Stimulated activated CD4-positive, alpha-beta T cell treated with anti-CD3 and anti-CD28 coated beads, Interleukin-4, amount 100 ng/mL, for 4 hours (primary cell): ENCODE data around the gene TAOK1.
A peak's percentile ranks its signal among the peaks of the same experiment; 100 is the strongest.
"Not testable (repeated sequence)": the region's sequence is repeated elsewhere in the genome, so short reads cannot be mapped to it uniquely, and the experiment has no call there.

Experiments
- DNase-seq, 2 experiments: peaks; one replicate each; pipeline ENCODE4 v3.0.0-alpha.2; 2020

The TAOK1 gene

GRCh38 chr17:29389982-29390850, at the start of gene TAOK1:
TSS of gene TAOK1 (plus strand) at chr17:29390363. CDS start at chr17:29451549, 61,186 bp downstream.
- peak; percentile 97 to 98 for DNase-seq

DNA sequence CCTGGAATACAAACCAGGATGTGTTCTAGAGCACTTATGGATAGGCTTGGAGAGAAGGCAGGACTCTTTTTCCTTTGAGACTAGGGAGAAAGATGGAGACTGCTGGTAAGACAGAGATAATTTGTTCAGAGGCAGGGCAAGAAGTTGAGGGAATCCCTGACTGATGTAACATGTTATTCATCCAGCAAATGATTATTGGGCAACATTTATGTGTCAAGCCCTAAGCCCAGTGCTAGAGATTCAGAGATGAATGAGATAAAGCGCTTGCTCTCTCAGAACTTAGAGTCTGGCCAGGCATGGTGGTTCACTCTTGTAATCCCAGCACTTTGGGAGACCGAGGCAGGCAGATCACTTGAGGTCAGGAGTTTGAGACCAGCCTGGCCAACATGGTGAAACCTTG, 48.4 kb upstream of the TAOK1 start:
- no peak for DNase-seq

DNA sequence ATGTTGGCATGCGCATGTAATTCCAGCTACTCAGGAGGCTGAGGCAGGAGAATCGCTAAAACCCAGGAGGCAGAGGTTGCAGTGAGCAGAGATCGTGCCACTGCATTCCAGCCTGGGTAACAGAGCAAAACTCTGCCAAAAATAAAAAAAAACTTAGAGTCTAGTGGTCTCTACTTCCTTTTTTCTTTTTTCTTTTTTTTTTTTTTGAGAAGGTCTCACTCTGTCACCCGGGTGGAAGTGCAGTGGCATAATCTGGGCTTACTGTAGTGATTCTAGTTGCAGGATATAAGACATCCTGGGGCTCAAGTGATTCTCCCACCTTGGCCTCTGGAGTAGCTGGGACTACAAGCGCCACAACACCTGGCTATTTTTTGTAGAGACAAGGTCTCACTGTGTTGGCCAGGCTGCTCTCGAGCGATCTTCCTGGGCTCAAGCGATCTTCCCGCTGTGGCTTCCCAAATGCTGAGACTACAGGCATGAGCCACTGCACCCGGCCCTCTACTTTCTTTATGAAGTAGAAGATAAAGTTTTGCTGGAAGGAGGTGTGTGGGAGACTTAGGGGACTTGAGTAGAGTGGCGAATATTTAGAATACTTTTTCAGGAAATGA, 47.9 kb upstream of the TAOK1 start:
- no peak for DNase-seq

GRCh38 chr17:29344201-29344856, 45.8 kb upstream of the TAOK1 start:
- DNase-seq: no peak

GRCh38 chr17:29345066-29345465, 45.1 kb upstream of the TAOK1 start:
- DNase-seq: no peak

DNA sequence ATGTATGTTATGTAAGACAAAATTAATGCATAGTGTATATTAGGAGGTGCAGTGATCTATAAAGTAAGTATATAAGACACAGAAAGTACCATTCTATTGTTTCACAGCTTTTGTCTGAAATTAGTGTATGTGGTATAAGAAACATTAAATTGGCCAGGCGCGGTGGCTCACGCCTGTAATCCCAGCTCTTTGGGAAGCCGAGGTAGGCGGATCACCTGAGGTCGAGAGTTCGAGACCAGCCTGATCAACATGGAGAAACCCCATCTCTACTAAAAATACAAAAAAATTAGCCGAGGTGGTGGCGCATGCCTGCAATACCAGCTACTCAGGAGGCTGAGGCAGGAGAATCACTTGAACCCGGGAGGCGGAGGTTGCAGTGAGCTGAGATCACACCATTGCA, 44.7 kb upstream of the TAOK1 start:
- DNase-seq: not testable (repeated sequence)

DNA sequence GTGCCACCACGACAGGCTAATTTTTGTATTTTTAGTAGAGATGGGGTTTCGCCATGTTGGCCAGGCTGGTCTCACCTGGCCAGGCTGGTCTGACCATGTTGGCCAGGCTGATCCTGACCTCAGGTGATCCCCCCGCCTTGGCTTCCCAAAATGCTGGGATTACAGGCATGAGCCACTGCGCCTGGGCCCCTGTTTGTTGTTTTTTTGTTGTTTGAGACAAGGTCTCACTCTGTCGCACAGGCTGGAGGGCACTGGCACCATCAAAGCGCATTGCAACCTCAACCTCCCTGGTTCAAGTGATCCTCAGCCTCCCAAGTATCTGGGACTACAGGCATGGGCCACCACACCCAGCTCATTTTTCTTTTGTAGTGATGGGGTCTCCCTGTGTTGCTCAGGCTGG, 43.7 kb upstream of the TAOK1 start:
- no peak for DNase-seq

DNA sequence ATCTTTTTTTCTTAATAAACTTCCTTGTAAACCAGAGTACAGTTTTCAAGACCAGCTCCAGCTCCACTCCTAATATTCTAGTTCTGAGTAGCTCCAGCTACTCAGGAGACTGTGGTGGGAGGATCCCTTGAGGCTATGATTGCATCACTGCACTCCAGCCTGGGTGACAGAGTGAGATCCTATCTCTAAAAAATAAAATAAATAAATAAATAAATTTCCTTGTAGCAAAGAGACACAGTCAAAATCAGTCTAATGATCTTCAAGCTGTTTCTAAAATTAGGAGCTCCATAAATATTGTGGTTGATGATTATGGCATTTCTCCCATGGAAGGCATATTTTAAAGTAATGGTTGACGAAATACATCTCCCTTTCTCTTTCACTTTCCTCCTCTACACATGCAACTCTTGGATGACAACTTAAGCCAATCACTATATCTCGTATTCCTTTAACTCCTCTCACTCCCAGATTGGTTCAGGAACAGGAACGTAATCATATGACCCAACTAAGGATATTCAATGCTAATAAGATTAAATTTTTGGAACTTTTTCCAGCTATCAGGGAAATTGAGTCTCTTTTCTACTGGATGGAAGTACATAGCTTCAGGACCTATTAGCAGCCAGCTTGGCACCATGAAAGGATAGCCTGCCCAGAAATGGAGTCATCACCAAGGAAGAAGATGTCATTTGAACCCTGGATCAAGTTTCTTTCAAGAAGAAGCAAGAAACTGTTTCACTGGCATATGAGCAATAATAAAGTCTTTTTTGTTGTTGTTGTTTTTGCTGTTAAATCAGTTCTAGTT, 42.1 kb upstream of the TAOK1 start:
- no peak for DNase-seq

DNA sequence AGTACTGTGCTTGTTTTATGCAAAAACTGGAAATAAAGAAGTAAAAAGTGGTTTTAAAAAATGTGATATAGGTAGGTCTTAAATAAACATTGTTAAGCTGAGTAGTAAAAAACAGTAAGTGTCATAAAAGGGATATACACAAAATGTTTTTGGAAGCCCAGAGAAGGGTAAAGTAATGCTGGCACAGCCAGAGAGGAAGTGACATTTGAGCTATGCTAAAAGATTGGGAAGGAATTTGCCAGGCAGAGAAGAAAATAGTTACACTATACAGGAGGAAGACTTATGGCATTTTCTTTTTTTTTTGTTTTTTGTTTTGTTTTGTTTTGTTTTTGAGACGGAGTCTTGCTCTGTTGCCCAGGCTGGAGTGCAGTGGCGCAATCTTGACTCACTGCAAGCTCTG, 40.8 kb upstream of the TAOK1 start:
- DNase-seq: no peak

- no peak for DNase-seq
Measured at GRCh38 chr17:29352146-29352545, 38.0 kb upstream of the TAOK1 start.

GRCh38 chr17:29357232-29357631, 32.9 kb upstream of the TAOK1 start:
- no peak for DNase-seq

- no peak for DNase-seq
Measured at GRCh38 chr17:29357821-29358232, 32.3 kb upstream of the TAOK1 start.

DNA sequence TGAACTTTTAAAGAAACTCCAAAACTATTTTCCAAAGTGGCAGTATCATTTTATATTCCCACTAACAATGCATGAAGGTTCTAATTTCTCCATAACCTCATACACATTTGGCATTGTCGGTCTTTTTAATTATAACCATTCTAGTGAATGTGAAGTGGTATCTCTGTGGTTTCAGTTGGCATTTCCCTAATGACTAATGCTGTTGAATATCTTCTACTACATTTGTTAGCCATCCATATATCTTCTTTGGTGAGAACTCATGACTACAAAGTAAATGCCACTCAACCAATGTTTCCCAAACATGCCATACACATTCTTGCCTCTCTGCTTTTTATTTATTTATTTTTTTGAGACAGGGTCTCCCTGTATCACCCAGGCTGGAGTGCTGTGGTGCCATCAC, 31.7 kb upstream of the TAOK1 start:
- DNase-seq: no peak

- DNase-seq: no peak
Measured at GRCh38 chr17:29359777-29360176, 30.4 kb upstream of the TAOK1 start.

DNA sequence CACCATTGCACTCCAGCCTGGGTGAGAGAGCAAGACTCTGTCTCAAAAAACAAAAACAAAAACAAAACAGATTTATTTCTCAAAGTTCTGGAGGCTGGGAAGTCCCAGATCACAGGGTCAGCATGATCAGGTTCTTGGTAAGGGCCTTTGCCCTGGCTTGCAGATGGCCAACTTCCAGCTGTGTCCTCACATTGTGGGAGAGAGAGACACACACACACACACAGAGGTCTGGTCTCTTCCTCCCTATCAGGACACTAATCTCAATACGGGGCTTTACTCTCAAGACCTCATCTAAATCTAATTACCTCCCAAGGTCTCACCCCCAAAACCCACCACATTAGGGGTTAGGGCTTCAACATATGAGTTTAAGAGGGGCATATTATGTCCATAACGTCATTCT, 26.4 kb upstream of the TAOK1 start:
- DNase-seq: no peak

DNA sequence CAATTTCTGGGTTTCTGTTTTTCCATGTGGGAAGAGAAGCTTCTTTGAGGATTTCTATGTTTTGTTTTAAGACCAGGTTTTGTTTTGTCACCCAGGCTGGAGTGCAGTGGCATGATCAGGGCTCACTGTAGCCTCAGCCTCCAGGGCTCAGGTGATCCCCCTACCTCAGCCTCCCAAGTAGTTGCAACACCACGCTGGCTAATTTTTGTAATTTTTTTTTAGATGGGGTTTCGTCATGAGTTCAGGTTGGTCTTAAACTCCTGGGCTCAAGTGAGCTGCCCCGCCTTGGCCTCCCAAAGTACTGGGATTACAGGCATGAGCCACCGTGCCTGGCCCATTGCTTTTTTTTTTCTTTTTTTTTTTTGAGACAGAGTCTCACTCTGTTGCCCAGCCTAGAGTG, 25.5 kb upstream of the TAOK1 start:
- no peak for DNase-seq

GRCh38 chr17:29368161-29368560, 22.0 kb upstream of the TAOK1 start:
- DNase-seq: no peak

GRCh38 chr17:29368926-29369325, 21.2 kb upstream of the TAOK1 start:
- no peak for DNase-seq

- peak; percentile 12 to 36 for DNase-seq
Measured at GRCh38 chr17:29369831-29370735, 20.1 kb upstream of the TAOK1 start.

DNA sequence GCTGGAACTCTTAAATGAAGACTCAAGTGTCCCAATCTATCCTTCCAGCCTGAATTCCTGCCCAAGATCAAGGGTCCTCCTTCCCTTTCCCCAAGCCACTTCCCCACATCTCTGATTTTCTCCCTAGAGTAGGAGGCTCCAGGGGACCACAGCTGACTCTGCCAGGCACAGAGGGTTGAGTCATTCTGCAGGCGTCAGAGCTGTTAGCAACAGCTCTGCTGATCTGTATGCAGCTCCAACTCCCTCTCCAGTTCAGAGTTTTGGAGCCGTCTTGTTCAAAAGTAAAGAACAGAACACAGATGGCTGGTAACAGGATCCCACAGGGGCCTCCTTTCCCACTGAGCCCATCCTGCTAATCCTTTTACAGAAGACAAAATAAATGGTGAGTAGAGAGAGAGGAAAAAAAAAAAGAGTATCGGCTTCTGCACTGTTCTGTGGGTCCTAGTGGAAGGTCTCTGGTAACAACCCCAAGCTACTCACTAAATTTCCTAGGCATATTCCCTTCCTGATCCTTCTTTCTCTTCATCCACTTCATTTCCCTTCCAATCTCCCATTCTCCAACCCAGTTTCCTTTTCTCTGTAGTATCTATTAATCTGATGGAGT, 13.4 kb upstream of the TAOK1 start:
- DNase-seq: no peak

GRCh38 chr17:29378500-29378899, 11.7 kb upstream of the TAOK1 start:
- no peak for DNase-seq
